ENCODE results near the gene TWNK. TPM values are rescaled to one million over a fixed set of nuclear protein-coding genes. Genes with fewer than 3 reads are reported as not detected.
"Not testable (repeated sequence)": the region's sequence is repeated elsewhere in the genome, so short reads cannot be mapped to it uniquely, and the experiment has no call there.

Gene TWNK
- total RNA-seq, 3 donors from 2014 or later (not counting 1 experiment from before 2014, with no cell fraction given) = 2.2 to 3.6 (median 3.3) TPM

- no peak for TF ChIP-seq CTCF (IDR thresholded peaks at IDR 0.05)
- no peak overlapping the region for H3K4me3 Mint-ChIP-seq
- ATAC-seq = no peak
- Histone ChIP-seq H3K27ac (ENCODE audit: low read length) (no peak overlapping the region), H3K4me3 (ENCODE audit: low read length) (no peak overlapping the region), H3K9me3 (ENCODE audit: control insufficient read depth, insufficient read depth, low read length) (no peaks in the 10 kb centered on the region), H3K27me3 (ENCODE audit: control insufficient read depth, insufficient read depth, low read length) (no peaks in the 10 kb centered on the region), H3K36me3 (ENCODE audit: control insufficient read depth, insufficient read depth, low read length) (no peaks in the 10 kb centered on the region), H3K4me1 (ENCODE audit: control insufficient read depth, insufficient read depth, low read length) (peaks cover 14% of the 10 kb centered on the region)
- H3K27ac Mint-ChIP-seq = no peak overlapping the region
- intact Hi-C loops (cut with micrococcal nuclease) = no loop called here
- H3K4me1 Mint-ChIP-seq = peaks cover 9 to 27% of the 10 kb centered on the region in 2 donors
- no peaks in the 10 kb centered on the region for H3K27me3 Mint-ChIP-seq (ENCODE audit: low read depth in 2 of 2)
- DNase-seq = no peak
- 89% methylated on average over 13 of the region's 13 CpGs for WGBS (ENCODE audit: insufficient coverage)
- no peaks in the 10 kb centered on the region for H3K36me3 Mint-ChIP-seq
- H3K9me3 Mint-ChIP-seq = no peaks in the 10 kb centered on the region
Observed at GRCh38 chr10:100972115-100972903, 15.0 kb upstream of the TWNK start.

GRCh38 chr10:100972904-100973535, 14.3 kb upstream of the TWNK start:
- Mint-ChIP-seq H3K27ac (no peak overlapping the region), H3K36me3 (no peaks in the 10 kb centered on the region), H3K9me3 (no peaks in the 10 kb centered on the region), H3K4me3 (no peak overlapping the region), H3K4me1 (peaks cover 9 to 27% of the 10 kb centered on the region in 2 donors), H3K27me3 (ENCODE audit: low read depth in 2 of 2) (no peaks in the 10 kb centered on the region)
- no peak for DNase-seq
- intact Hi-C loops (cut with micrococcal nuclease) = no loop called here
- TF ChIP-seq CTCF (IDR thresholded peaks at IDR 0.05) = no peak
- no peak overlapping the region for H3K4me3 ChIP-seq (ENCODE audit: low read length)
- peaks cover 14% of the 10 kb centered on the region for H3K4me1 ChIP-seq (ENCODE audit: control insufficient read depth, insufficient read depth, low read length)
- WGBS (ENCODE audit: insufficient coverage) = 92% methylated on average over 6 of the region's 6 CpGs
- no peak for ATAC-seq
- H3K27me3 ChIP-seq (ENCODE audit: control insufficient read depth, insufficient read depth, low read length) = no peaks in the 10 kb centered on the region
- no peak overlapping the region for H3K27ac ChIP-seq (ENCODE audit: low read length)
- no peaks in the 10 kb centered on the region for H3K36me3 ChIP-seq (ENCODE audit: control insufficient read depth, insufficient read depth, low read length)
- H3K9me3 ChIP-seq (ENCODE audit: control insufficient read depth, insufficient read depth, low read length) = no peaks in the 10 kb centered on the region

- H3K27me3 ChIP-seq (ENCODE audit: control insufficient read depth, insufficient read depth, low read length); H3K27me3 Mint-ChIP-seq (ENCODE audit: low read depth in 2 of 2); H3K27ac Mint-ChIP-seq; H3K4me1 Mint-ChIP-seq; ATAC-seq; H3K4me1 ChIP-seq (ENCODE audit: control insufficient read depth, insufficient read depth, low read length); intact Hi-C loops (cut with micrococcal nuclease); H3K9me3 Mint-ChIP-seq; H3K4me3 Mint-ChIP-seq; H3K9me3 ChIP-seq (ENCODE audit: control insufficient read depth, insufficient read depth, low read length); H3K4me3 ChIP-seq (ENCODE audit: low read length); DNase-seq; H3K27ac ChIP-seq (ENCODE audit: low read length); H3K36me3 Mint-ChIP-seq; H3K36me3 ChIP-seq (ENCODE audit: control insufficient read depth, insufficient read depth, low read length): not testable (repeated sequence)
- 88% methylated on average over 8 of the region's 8 CpGs for WGBS (ENCODE audit: insufficient coverage)
Observed at GRCh38 chr10:100975397-100975796, 11.9 kb upstream of the TWNK start.

GRCh38 chr10:100976906-100977305, 10.4 kb upstream of the TWNK start:
- DNase-seq = no peak
- WGBS (ENCODE audit: insufficient coverage) = 89% methylated on average over 3 of the region's 3 CpGs
- H3K27ac Mint-ChIP-seq = no peak overlapping the region

More at GRCh38 chr10:100976906-100977305, 10.4 kb upstream of the TWNK start:
- H3K4me3 Mint-ChIP-seq = no peak overlapping the region
- ATAC-seq = no peak
- H3K36me3 Mint-ChIP-seq = peaks cover 8% of the 10 kb centered on the region
- H3K27me3 Mint-ChIP-seq (ENCODE audit: low read depth in 2 of 2) = no peaks in the 10 kb centered on the region
- H3K36me3 ChIP-seq (ENCODE audit: control insufficient read depth, insufficient read depth, low read length) = peaks cover 14% of the 10 kb centered on the region
- intact Hi-C loops (cut with micrococcal nuclease) = no loop called here
- H3K9me3 ChIP-seq (ENCODE audit: control insufficient read depth, insufficient read depth, low read length) = no peaks in the 10 kb centered on the region
- H3K27me3 ChIP-seq (ENCODE audit: control insufficient read depth, insufficient read depth, low read length) = no peaks in the 10 kb centered on the region
- no peak for TF ChIP-seq CTCF (IDR thresholded peaks at IDR 0.05)
- H3K4me1 ChIP-seq (ENCODE audit: control insufficient read depth, insufficient read depth, low read length) = no peaks in the 10 kb centered on the region
- no peaks in the 10 kb centered on the region for H3K4me1 Mint-ChIP-seq
- no peaks in the 10 kb centered on the region for H3K9me3 Mint-ChIP-seq
- H3K4me3 ChIP-seq (ENCODE audit: low read length) = no peak overlapping the region
- no peak overlapping the region for H3K27ac ChIP-seq (ENCODE audit: low read length)
